ENCODE measurements around the gene TTC5.

DNA sequence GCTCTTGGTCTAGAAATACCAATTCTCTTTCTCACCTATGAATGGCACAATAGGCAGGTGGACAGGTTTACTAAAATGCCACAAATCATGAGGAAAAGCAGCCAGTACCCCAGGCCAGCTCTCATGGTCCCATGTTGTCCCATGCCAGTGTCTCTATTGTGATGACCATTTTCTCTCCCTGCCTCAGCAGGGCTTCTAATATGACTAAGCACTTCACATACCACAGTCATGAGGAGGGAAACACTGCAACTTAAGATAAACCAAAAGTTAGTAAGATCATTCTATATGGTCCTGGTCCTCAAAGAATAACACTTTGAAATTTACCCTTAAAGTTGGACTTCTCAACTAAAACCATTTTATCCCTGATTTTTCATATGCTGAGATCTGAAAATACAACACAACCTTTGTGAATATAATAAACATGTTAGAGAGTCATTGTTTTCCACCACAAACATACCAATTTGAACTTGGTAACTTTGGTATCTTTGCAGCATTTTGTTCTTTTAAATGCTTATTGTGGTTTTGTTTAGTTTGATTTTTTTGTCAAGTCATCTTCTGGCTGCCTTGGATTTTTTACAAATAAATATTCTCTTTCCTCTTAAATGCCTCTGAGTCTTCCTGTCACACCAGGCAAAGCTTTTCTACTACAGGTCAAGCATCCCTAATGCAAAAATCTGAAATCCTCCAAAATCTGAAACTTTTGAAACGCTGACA lies 3.6 kb downstream of the TTC5 start:
- TF ChIP-seq, protein P1, sequence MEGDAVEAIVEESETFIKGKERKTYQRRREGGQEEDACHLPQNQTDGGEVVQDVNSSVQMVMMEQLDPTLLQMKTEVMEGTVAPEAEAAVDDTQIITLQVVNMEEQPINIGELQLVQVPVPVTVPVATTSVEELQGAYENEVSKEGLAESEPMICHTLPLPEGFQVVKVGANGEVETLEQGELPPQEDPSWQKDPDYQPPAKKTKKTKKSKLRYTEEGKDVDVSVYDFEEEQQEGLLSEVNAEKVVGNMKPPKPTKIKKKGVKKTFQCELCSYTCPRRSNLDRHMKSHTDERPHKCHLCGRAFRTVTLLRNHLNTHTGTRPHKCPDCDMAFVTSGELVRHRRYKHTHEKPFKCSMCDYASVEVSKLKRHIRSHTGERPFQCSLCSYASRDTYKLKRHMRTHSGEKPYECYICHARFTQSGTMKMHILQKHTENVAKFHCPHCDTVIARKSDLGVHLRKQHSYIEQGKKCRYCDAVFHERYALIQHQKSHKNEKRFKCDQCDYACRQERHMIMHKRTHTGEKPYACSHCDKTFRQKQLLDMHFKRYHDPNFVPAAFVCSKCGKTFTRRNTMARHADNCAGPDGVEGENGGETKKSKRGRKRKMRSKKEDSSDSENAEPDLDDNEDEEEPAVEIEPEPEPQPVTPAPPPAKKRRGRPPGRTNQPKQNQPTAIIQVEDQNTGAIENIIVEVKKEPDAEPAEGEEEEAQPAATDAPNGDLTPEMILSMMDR (IDR thresholded peaks at IDR 0.05; ENCODE audit: low read length) = no peak
- TF ChIP-seq EZH2 (IDR thresholded peaks at IDR 0.05; ENCODE audit: borderline replicate concordance, low read length) = no peak

Data from OCI-LY1 (cell line).